ENCODE measurements around the gene AHNAK.

DNA sequence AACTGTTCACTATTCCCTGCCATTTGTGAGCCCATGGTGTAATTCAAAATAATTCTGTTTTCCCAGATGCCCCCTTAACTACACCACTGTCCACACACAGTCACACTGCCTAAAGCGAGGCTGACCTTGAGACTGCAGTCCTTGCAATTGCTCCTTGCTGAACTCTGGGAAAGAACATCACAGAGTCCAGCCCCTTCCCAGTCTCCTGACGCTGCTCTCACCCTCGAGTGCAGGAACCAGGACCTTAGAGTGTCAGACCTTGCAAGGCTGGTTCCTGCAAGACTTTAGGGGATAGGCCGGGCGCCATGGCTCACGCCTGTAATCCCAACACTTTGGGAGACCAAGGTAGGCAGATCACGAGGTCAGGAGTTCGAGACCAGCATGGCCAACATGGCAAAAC is 33.6 kb downstream of the AHNAK start:
- TF ChIP-seq, protein P1, sequence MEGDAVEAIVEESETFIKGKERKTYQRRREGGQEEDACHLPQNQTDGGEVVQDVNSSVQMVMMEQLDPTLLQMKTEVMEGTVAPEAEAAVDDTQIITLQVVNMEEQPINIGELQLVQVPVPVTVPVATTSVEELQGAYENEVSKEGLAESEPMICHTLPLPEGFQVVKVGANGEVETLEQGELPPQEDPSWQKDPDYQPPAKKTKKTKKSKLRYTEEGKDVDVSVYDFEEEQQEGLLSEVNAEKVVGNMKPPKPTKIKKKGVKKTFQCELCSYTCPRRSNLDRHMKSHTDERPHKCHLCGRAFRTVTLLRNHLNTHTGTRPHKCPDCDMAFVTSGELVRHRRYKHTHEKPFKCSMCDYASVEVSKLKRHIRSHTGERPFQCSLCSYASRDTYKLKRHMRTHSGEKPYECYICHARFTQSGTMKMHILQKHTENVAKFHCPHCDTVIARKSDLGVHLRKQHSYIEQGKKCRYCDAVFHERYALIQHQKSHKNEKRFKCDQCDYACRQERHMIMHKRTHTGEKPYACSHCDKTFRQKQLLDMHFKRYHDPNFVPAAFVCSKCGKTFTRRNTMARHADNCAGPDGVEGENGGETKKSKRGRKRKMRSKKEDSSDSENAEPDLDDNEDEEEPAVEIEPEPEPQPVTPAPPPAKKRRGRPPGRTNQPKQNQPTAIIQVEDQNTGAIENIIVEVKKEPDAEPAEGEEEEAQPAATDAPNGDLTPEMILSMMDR (IDR thresholded peaks at IDR 0.05; ENCODE audit: low read length), result no peak
- no peak for TF ChIP-seq EZH2 (IDR thresholded peaks at IDR 0.05; ENCODE audit: borderline replicate concordance, low read length)
